ENCODE measurements around the gene LHX3.

LHX3 gene

GRCh38 chr9:136225748-136226679 lies 21.1 kb upstream of the LHX3 start:
- no peak for DNase-seq

GRCh38 chr9:136225366-136225747 lies 20.4 kb upstream of the LHX3 start:
- no peak for DNase-seq

- no peak for DNase-seq
Measured at GRCh38 chr9:136223871-136224640, 19.1 kb upstream of the LHX3 start.

- no peak for DNase-seq
Measured at GRCh38 chr9:136222906-136223285, 18.0 kb upstream of the LHX3 start.

- no peak for DNase-seq
Measured at GRCh38 chr9:136222166-136222905, 17.4 kb upstream of the LHX3 start.

- no peak for DNase-seq
Measured at GRCh38 chr9:136220017-136220729, 15.2 kb upstream of the LHX3 start.

GRCh38 chr9:136219276-136219675 lies 14.3 kb upstream of the LHX3 start:
- DNase-seq: no peak

- DNase-seq: no peak
Measured at GRCh38 chr9:136218673-136219072, 13.7 kb upstream of the LHX3 start.

GRCh38 chr9:136218271-136218670 lies 13.3 kb upstream of the LHX3 start:
- no peak for DNase-seq

GRCh38 chr9:136216541-136217244 lies 11.8 kb upstream of the LHX3 start:
- DNase-seq: no peak

GRCh38 chr9:136213733-136214132 lies 8.8 kb upstream of the LHX3 start:
- no peak for DNase-seq

- DNase-seq: no peak
Measured at GRCh38 chr9:136212345-136212950, 7.5 kb upstream of the LHX3 start.

GRCh38 chr9:136211441-136212344 lies 6.8 kb upstream of the LHX3 start:
- DNase-seq: no peak

GRCh38 chr9:136211006-136211405 lies 6.1 kb upstream of the LHX3 start:
- DNase-seq: no peak

- no peak for DNase-seq
Measured at GRCh38 chr9:136210276-136210675, 5.3 kb upstream of the LHX3 start.

GRCh38 chr9:136209786-136210185 lies 4.9 kb upstream of the LHX3 start:
- DNase-seq: no peak

- DNase-seq: no peak
Measured at GRCh38 chr9:136209232-136209631, 4.3 kb upstream of the LHX3 start.

- DNase-seq: no peak
Measured at GRCh38 chr9:136208675-136209074, 3.7 kb upstream of the LHX3 start.

GRCh38 chr9:136207616-136208015 lies 2.7 kb upstream of the LHX3 start:
- no peak for DNase-seq

GRCh38 chr9:136206602-136207275 lies 1.8 kb upstream of the LHX3 start:
- no peak for DNase-seq

Data from activated gamma-delta T cell (primary cell).